Pons (tissue), 1 donor: ENCODE results near the gene HTT.

Source experiments
- DNase-seq: peaks from one replicate; pipeline ENCODE4 v3.0.0-alpha.2; 2016; ENCODE audit warnings: low spot score

The HTT gene

DNA sequence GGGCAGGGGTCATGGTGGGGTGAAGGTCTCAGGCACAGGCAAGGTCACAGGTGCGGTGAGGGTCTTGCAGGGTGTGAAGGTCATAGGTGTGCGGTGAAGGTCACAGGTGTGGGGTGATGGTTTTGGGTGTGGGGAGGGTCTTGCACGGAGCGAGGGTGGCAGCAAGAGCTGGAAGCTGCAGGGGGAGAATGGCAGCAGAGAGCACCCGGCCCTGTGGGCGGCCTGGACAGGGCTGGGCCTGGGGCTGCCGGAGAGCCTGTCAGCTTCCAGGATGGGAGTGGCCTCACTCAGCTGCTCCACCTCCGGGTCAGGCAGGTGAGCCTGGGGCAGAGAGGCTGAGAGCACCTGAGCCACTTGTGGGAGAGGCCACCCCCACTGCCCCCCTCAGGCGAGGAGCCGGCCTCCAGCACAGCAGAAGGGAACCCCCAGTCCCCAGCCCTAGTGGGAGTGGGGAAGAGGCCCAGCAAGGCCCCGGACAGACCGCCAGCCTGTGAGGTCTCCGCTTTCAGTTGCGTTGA lies 176.0 kb downstream of the HTT start:
- no peak for DNase-seq

DNA sequence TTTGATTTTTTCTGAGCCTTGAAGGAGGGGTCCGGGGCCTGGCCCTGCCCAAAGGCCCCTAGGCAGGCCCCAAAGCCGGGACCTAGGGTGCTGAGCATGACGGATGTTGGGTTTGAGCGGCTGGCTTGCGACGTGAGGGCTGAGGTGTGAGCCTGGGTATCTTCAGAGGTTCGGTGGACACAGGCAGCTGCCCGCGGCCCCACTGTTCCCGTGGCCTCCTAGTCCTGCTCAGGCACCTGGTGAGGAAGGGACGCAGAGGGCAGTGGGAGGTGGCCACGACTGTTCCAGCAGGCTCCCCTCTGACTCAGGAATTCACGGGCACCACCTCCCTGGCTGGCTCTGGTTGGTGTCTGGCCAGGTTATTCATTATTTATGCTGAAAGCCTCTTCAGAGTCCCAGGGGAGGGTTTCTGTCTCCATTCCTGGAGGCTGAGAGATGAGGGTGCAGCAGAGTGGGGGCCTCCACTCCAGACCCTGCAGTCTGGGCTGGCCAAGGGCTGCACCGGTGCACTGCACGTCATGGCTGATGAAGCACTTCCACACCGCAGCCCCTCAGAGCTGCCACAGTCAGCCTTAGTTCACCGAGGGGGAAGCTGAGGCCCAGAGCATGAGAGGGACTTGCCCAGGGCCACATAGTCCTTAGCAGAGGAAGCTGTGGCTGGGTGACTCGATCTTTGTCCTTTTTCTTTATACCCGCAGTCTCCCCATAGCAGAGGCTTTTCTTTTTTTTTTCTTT lies 176.6 kb downstream of the HTT start:
- DNase-seq: no peak

- no peak for DNase-seq
Observed at GRCh38 chr4:3251691-3252479, 177.4 kb downstream of the HTT start.

DNA sequence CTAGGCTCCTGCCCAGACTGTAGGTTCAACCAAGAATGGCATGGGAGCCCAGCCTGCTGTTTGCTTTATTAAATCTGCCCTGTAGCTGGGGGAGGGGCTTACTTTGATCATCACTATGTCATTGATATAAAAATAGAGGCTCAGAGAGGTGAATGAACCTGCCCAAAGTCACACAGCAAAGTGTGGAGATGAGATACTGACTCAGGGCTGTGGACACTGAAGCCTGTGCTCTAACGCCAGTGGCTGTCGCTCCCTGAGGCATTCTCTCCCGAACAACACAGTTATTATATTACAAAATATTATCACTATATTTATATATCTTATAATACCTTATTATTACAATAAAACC lies 178.0 kb downstream of the HTT start:
- no peak for DNase-seq

GRCh38 chr4:3252831-3253641 lies 178.6 kb downstream of the HTT start:
- DNase-seq: no peak

DNA sequence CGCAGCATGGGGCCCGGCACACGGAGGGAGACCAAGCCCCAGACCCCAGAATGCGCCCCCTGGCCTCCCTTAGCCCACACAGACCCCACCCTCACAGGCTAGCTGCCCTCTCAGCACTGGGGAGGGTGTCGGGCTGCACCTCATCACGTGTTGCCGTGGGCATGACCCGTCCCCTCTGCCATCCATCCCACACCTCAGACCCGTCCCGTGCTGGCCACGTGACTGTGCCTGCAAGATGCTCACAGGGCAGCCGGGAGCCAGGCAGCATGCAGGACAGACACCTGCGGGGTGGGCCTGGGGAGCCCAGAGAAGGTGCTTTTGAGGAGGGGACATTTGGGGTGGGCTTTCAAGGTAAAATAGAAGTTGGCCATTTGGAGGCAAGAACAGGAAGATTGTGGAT lies 179.3 kb downstream of the HTT start:
- no peak for DNase-seq

- DNase-seq: no peak
Observed at GRCh38 chr4:3254302-3255131, 180.0 kb downstream of the HTT start.

- DNase-seq: no peak
Observed at GRCh38 chr4:3255611-3256186, 181.2 kb downstream of the HTT start.

DNA sequence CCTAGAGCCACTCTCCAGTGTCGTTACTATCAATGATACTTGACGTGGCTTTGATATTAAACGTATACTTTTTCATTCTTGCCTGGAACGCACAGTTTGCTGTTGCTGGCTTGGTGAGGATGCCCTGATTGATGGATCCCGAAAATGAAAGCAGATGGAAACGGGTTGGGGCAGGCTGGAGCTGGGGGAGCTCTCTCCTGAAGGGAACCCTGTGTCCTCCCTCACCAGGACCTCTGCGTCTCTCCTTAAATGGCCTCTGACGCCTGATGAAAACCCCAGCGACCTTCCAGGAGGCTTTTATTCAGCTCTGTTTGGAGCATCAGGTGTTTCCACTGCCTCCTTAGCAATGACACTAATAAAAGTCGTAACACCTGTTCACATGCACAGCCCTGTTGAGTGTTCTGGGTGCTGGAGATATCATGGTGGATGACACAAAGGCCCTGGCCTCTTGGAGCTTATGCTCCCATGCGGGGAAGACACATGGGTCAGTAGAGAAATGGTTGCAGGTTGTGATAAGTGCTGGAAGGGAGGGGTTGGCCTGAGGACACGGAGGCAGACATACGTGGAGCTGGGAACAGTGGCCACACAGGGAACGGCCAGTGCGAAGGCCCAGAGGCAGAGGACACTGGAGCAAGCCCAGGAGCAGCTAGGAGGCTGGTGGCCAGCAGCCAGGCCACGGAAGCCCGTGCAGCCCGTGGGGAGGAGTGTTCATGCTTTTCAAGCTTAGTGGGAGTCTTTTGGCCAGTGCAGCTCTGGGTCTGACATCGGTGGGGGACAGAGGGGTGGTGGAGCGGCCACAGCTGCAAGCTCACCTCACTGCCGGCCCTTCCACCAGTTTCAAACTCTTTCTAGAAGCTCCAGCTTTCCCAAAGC lies 182.0 kb downstream of the HTT start:
- no peak for DNase-seq

DNA sequence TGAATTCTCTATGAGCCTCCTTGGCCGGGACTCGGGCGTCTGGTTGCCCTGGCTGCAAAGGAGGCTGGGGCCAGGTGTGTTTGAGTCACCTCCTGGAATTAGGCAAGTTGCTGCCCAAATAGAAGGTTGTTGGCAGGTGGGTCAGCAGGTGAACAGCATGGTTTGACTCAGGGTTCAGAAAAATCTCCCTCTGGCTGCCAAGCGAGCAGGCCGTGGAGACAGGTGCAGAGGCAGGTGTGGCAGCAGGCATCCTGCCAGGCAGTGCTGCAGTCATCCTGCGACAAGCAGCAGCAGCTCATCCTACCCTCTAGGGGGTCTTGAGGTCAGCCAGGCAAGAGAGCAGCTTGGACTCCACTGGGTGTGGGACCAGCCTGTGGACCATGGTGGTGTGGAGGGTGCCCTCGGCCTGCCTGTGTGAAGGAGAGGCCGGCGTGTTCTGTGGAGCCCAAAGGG lies 182.6 kb downstream of the HTT start:
- DNase-seq: no peak

- no peak for DNase-seq
Observed at GRCh38 chr4:3257556-3258482, 183.3 kb downstream of the HTT start.

DNA sequence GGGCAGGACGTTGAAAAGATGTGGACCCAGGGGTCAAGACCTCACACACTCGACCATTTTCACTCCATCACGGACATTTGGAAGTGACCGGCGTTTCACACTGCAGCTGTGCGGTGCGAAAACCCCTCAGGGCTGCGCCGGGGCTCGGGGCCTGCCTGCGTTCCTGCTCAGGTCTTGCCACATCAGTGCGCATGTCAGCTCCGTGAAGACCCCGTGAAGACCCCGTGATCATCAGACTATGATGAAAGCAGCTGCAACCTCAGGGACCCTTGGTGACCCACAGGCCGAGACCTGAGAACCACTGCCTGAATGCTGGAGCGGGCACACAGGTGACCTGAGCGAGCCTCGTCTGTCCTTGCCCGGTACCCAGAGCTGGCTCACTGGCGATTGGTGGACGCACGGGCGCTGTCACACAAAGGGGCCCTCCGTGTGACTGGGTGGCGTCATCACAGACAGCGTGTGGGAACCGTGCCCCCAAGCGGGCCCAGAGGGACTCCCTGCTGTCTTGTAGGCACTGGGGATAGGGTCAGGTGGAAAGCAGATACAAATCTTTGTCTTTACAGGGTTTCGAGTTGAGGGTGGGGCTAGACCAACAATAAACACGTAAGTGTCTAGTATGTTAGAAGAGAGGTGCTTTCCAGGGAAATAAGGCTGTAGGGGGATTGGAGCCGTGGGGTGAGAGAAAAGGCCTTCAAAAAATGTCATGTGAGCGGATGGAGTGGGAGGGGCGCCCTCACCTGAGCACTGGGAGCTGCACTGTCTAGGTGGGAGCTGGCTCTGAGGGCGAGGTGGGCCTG lies 187.1 kb downstream of the HTT start:
- DNase-seq: no peak

- DNase-seq: no peak
Observed at GRCh38 chr4:3262208-3263052, 187.9 kb downstream of the HTT start.

- no peak for DNase-seq
Observed at GRCh38 chr4:3263053-3263875, 188.8 kb downstream of the HTT start.

GRCh38 chr4:3263876-3264193 lies 189.4 kb downstream of the HTT start:
- no peak for DNase-seq

DNA sequence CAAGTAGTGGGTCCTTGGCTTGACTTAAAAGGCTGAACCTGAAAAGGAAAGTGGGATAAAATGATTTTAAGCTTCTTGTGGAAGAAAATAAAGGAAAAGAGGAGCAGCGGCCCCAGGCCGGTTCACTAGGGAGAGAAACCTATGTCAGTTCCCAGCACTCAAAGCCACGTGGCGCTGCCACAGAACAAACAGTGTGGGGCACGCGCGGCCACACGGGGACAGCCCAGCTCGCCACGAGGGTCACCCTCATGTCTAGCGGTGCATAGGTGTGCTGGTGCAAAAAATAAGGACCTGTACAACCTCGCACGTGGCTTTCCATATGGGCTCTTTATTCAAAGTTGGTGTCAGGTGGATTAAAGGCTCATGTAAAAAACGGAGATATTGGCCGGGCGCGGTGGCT lies 191.6 kb downstream of the HTT start:
- DNase-seq: no peak
